Measurements from ENCODE around the gene LST1. TPM values are rescaled to one million over a fixed set of nuclear protein-coding genes. Genes with fewer than 3 reads are reported as not detected.

Gene LST1
- total and polyA plus RNA-seq, 2 of the 4 experiments (the other 2 are of a cell fraction) = not detected

GRCh38 chr6:31614075-31614619, 28.1 kb downstream of the LST1 start:
- in situ Hi-C loops (cut with MboI; ENCODE audit: low sequenced_read_pairs) = no loop called here
- CTCF ChIA-PET = interaction anchor here (0.7 kb wide), 1 partner anchor 18 kb away, joined by 7 read pairs; no protein-coding TSS in a partner anchor
- DNase-seq = no peak

More at GRCh38 chr6:31614075-31614619, 28.1 kb downstream of the LST1 start:
- no peak for TF ChIP-seq MAZ (IDR thresholded peaks at IDR 0.05; ENCODE audit: borderline replicate concordance, low read depth, low read length)
- no peak for TF ChIP-seq RFX5 (IDR thresholded peaks at IDR 0.05; ENCODE audit: low read depth, low read length)
- no peak for TF ChIP-seq NFE2L2 (IDR thresholded peaks at IDR 0.05; ENCODE audit: low read depth, low read length)
- TF ChIP-seq CHD1 (IDR thresholded peaks at IDR 0.05; ENCODE audit: low read depth, low read length) = no peak
- no peak for TF ChIP-seq FOS (IDR thresholded peaks at IDR 0.05; ENCODE audit: low read depth, low read length)
- TF ChIP-seq, protein P1, sequence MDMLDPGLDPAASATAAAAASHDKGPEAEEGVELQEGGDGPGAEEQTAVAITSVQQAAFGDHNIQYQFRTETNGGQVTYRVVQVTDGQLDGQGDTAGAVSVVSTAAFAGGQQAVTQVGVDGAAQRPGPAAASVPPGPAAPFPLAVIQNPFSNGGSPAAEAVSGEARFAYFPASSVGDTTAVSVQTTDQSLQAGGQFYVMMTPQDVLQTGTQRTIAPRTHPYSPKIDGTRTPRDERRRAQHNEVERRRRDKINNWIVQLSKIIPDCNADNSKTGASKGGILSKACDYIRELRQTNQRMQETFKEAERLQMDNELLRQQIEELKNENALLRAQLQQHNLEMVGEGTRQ (IDR thresholded peaks at IDR 0.05; ENCODE audit: low read depth, low read length) = no peak
- no peak for TF ChIP-seq RCOR1 (IDR thresholded peaks at IDR 0.05; ENCODE audit: insufficient replicate concordance, low read length)
- no peak for TF ChIP-seq CEBPB (IDR thresholded peaks at IDR 0.05; ENCODE audit: low read depth, low read length)
- TF ChIP-seq, protein P2, sequence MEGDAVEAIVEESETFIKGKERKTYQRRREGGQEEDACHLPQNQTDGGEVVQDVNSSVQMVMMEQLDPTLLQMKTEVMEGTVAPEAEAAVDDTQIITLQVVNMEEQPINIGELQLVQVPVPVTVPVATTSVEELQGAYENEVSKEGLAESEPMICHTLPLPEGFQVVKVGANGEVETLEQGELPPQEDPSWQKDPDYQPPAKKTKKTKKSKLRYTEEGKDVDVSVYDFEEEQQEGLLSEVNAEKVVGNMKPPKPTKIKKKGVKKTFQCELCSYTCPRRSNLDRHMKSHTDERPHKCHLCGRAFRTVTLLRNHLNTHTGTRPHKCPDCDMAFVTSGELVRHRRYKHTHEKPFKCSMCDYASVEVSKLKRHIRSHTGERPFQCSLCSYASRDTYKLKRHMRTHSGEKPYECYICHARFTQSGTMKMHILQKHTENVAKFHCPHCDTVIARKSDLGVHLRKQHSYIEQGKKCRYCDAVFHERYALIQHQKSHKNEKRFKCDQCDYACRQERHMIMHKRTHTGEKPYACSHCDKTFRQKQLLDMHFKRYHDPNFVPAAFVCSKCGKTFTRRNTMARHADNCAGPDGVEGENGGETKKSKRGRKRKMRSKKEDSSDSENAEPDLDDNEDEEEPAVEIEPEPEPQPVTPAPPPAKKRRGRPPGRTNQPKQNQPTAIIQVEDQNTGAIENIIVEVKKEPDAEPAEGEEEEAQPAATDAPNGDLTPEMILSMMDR (conservative IDR thresholded peaks at IDR 0.05; ENCODE audit: low read depth, low read length) = no peak
- TF ChIP-seq BHLHE40 (IDR thresholded peaks at IDR 0.05; ENCODE audit: low read depth, low read length) = no peak
- TF ChIP-seq SMC3 (IDR thresholded peaks at IDR 0.05; ENCODE audit: low read depth, low read length) = no peak
- no peak for TF ChIP-seq MAFK (IDR thresholded peaks at IDR 0.05; ENCODE audit: low read depth, low read length)
- TF ChIP-seq RAD21 (IDR thresholded peaks at IDR 0.05; ENCODE audit: low read length) = no peak
- TF ChIP-seq MXI1 (IDR thresholded peaks at IDR 0.05; ENCODE audit: borderline replicate concordance, low read depth, low read length) = no peak
- no peak for TF ChIP-seq POLR2A (IDR thresholded peaks at IDR 0.05; ENCODE audit: low read depth, low read length)
- TF ChIP-seq, protein P3, sequence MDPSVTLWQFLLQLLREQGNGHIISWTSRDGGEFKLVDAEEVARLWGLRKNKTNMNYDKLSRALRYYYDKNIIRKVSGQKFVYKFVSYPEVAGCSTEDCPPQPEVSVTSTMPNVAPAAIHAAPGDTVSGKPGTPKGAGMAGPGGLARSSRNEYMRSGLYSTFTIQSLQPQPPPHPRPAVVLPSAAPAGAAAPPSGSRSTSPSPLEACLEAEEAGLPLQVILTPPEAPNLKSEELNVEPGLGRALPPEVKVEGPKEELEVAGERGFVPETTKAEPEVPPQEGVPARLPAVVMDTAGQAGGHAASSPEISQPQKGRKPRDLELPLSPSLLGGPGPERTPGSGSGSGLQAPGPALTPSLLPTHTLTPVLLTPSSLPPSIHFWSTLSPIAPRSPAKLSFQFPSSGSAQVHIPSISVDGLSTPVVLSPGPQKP (IDR thresholded peaks at IDR 0.05; ENCODE audit: borderline replicate concordance, low read depth, low read length) = no peak
- Histone ChIP-seq H3K4me3 (ENCODE audit: insufficient read depth, low read depth, low read length) (no peak overlapping the region), H2BK120ac (ENCODE audit: low read depth, low read length) (no peak overlapping the region), H3K4me1 (ENCODE audit: control insufficient read depth, insufficient read depth, low read length) (no peaks in the 10 kb centered on the region), H2BK20ac (ENCODE audit: low read depth, low read length) (no peak overlapping the region), H3K9ac (ENCODE audit: low read depth, low read length) (no peak overlapping the region), H2AFZ (replicated peaks; ENCODE audit: low read length, poor library complexity) (peak overlapping the region; percentile 44), H3K4me2 (ENCODE audit: low read depth, low read length) (no peak overlapping the region), H4K91ac (ENCODE audit: insufficient read depth, low read depth, low read length) (no peak overlapping the region), H4K8ac (ENCODE audit: low read depth in 2 of 2, low read length in 2 of 2) (no peak overlapping the region), H4K5ac (ENCODE audit: low read depth, low read length) (no peak overlapping the region), H3K4ac (ENCODE audit: low read depth, low read length) (no peak overlapping the region), H2BK5ac (ENCODE audit: low read depth, low read length, poor library complexity, severe bottlenecking) (no peak overlapping the region), H3K36me3 (ENCODE audit: control insufficient read depth, insufficient read depth, low read length) (no peaks in the 10 kb centered on the region), H3K56ac (ENCODE audit: extremely low read depth, insufficient read depth, low read length) (no peak overlapping the region), H3K79me1 (ENCODE audit: low read depth in 1 of 2, low read length in 2 of 2) (no peaks in the 10 kb centered on the region), H4K20me1 (ENCODE audit: insufficient read depth, low read length) (no peaks in the 10 kb centered on the region), H3K23ac (ENCODE audit: low read depth, low read length) (no peak overlapping the region), H3K9me3 (ENCODE audit: control insufficient read depth, insufficient read depth, low read length) (no peaks in the 10 kb centered on the region), H2AK5ac (ENCODE audit: low read depth, low read length) (no peak overlapping the region), H3K9me1 (ENCODE audit: insufficient read depth, low read length) (0 out of 2 replicates have a peak, but pooled peaks cover 3% of the 10 kb centered on the region), H3K18ac (ENCODE audit: low read depth, low read length) (no peak overlapping the region), H3K27ac (ENCODE audit: insufficient read depth, low read length) (no peak overlapping the region), H3K14ac (replicated peaks; ENCODE audit: low read depth, low read length) (no peak overlapping the region), H2BK15ac (ENCODE audit: low read depth, low read length) (no peak overlapping the region), H2AK9ac (replicated peaks; ENCODE audit: low read depth, low read length, poor library complexity) (no peak overlapping the region), H3K27me3 (ENCODE audit: control insufficient read depth, insufficient read depth, low read length) (peaks cover 7% of the 10 kb centered on the region)
- no peak for ATAC-seq (ENCODE audit: low read depth)
- no TSS peak for BruUV-seq (replicated peaks)
- dilution Hi-C loops (cut with HindIII; ENCODE audit: low sequenced_read_pairs, unreplicated experiment) = no loop called here
- POLR2A ChIA-PET (ENCODE audit: unreplicated experiment) = no interaction called here
- no CpG with 5 or more reads among the region's 8 CpGs for WGBS, 2 experiments (ENCODE audit: extremely low coverage in 2 of 2, insufficient read length in 1 of 2)
- intact Hi-C loops (cut with micrococcal nuclease) = loop anchor here (2.0 kb wide), 1 partner anchor 53 kb away; no protein-coding TSS in a partner anchor
